Erythroblast (primary cell): ENCODE data around the gene TNN.

Experiments used
- GATA1 ChIP-seq: IDR thresholded peaks from 2 replicates; pipeline ENCODE4 v1.6.1; 2011; ENCODE audit warnings: low read depth, mild to moderate bottlenecking, control low read depth, low read length, moderate library complexity
- POLR2A ChIP-seq: IDR thresholded peaks from 2 replicates; pipeline ENCODE4 v1.6.1; 2011; ENCODE audit warnings: mild to moderate bottlenecking, low read length

DNA sequence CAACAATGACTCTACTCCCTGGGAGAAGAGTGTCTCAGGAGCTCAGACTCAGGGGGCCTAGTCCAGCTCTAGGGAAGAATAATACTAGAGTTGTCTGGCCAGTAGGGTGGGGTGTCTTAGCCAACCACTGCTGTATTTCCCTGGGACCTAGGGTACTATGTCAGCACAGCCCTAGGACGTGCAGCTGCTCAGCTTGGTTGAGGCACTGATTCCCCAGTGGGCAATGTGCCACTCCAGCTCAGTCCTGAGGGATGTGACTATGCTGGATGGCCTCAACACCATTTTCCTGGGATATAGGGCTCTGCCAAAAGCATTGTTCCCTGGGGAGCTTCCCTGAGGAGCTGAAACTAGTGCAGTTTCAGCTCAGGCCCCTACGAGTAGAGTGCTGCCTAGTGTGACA, 47.4 kb downstream of the TNN start:
- TF ChIP-seq POLR2A (no peak), GATA1 (no peak)
